NCI-H1436 (cell line): ENCODE measurements around the gene CHPF.

Source experiments
- DNase-seq: peaks from one replicate; lab custom pipeline; 2025; lab: John Stamatoyannopoulos, UW

Gene CHPF

DNA sequence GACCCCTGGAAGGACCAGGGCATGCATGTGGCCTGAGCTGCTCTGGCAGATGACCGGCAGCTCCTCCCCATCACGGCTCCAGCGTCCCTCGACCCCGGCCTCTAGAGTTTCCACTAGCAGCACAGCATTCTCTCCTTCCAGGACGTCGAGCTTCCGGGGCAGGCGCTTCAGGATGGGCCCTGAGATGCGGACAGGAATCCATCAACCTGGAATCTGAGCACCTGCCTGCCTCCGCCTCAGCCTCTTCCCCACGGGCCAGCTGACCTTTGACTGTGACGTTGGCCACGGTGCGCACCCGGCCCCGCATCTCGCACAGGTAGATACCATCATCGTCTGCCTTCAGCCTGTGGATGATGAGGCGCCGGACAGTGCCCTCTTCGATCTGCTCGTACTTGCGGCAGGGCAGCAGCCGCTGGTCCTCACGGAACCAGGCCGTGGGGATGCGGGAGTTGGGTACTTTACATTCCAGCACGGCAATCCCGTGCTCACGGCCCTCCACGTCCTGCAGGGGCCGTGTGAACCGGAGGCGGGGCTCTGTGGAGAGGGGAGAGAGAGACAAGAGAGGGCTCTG, 24.3 kb upstream of the CHPF start:
- DNase-seq: no peak

DNA sequence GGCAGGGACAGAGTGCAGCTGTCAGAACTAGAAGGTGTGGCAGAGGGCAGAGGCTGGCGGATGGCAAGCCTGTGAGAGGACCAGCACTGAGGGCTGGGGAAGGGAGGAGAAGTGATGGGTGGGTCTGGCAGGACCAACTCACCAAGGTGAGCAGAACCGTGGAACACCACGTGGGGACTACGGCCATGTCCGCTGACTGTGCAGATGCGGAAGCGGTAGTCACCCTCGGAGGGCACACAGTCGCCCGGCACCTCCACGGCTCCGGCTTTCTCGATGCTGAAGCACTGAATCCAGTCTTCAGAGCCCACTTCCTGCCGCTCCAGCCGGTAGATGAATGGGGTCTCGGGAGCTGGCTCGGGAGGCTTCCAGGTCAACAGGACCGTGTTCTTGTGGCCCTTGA, 23.5 kb upstream of the CHPF start:
- no peak for DNase-seq

DNA sequence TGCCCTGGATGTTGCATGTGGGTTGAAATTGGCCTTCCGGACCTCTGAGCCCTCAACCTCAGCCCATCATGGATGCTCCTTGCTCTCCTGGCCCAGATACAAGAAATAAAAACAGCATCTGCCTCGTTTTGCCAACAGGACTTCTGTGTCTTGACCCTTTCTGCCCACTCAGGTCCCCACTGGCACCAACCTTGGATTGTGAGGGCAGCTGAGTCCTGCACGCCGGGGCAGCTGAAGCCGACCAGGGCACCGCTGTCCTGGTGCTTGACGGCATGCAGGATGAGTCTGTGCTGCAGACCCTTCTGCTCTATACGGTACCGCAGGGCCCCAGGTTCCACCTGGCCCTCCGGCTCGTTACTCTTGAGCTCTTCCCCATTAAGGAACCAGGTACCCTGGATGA, 23.0 kb upstream of the CHPF start:
- no peak for DNase-seq

DNA sequence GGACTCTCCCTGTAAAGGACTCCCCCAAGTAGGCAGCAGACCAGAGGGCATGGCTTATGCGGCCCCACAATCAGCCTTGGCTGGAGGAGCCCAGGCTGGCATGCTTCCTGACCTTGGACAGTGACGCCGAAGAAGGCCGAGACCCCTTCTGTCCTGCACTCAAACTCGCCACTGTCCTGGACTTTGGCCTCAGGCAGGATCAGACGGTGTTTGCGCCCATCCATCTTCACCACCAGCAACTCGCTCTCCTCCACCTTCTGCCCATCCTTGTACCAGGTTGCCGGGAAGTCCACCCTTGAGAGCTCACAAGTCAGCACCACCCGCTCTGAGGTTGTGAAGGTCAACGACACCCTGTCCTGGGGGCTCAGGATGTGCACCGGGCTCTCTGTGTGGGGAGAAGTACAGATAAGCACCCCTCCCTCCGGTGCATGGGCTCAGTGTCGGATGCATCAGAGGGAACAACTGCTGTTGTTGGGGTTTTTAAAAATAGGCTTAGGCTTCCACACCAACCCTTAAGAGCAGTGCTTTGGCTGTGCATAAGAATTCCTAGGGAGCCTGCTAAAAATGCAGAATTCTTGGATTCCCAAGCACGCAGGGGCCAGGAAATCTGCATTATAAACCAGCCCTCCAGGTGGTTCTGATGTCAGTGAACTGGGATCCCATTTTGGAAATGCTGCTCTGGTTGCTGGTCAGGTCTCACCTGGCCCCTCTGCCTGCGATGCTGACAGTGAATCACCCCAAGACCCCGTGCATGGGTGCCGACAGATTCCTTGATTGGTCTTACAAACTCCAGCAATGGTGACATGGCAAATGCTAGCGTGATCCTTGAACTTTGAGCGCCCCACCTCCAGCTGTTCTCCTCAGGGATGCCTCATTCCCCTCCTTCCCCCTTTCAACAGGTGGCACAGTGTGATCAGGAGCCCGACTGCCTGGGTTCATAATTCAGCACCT, 21.8 kb upstream of the CHPF start:
- DNase-seq: no peak

DNA sequence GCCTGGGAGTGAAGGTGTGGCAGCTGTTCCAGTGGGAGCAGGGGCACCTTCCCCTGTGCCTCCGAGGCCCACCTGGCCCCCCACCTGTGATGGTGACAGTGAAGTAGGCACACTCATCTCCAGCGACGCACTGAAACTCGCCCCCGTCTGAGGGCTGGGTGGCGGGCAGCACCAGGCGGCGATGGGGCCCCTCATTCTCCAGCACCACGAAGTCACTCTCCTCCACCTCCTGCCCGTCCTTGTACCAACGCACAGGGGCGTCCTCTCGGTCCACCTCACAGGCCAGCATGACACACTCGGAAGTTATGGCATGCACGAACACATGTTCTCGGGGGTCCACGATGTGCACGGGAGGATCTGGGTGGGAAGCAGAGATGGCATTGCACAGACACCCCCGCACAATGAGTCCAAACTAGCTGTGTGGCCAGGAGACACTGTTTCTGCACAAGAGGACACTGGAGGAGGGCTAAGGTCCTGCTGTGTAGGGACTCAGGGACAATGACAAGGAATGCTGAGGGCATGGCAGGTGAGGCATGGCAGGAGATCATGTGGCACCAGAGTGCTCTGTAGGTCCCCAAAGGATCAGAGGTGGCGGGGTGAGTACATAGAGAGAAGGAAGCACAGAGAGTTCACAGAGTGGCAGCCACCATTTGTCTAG, 19.8 kb upstream of the CHPF start:
- DNase-seq: no peak

DNA sequence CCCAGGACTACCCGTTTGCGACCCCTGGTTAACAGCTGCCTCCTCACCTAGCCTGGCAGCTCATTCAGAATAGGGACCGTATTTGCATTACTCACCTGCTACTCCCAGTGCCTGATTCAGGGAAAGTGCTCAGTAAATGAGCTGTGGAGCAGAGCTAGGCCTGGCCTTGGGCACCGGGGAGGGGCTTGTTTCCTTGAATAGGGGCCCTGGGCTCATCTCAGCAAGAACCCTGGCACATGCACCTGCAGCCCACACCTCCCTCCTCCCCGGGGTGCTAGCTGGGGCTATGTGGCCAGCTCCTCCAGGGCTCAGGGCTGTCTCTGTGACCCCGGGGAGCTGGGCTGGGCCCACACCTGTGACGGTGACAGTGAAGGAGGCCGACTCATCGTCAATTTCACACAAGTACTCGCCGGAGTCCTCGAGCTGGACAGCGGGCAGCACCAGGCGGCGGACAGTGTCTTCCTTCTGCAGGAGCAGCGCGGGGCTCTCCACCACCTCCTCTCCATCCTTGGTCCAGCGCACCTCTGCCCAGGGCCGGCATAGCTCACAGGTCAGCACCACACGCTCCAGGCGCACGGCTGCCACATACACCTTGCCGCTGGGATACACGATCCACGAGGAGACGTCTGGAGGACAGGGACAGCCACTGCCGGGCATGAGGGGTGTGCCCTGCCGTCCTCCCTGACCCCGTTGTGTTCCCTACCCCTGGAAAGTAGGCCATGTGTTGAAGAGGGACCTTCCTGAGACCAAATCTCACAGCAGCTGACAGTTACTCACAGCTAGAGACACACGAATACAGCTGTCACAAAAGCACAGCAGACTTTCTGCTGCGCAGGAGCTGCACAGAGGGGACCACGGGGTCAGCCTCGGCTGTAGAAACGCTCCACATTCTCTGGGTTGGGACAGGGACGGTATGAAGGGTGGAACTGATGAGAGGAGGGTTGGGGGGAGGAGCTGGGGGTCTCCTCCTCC, 18.7 kb upstream of the CHPF start:
- no peak for DNase-seq

DNA sequence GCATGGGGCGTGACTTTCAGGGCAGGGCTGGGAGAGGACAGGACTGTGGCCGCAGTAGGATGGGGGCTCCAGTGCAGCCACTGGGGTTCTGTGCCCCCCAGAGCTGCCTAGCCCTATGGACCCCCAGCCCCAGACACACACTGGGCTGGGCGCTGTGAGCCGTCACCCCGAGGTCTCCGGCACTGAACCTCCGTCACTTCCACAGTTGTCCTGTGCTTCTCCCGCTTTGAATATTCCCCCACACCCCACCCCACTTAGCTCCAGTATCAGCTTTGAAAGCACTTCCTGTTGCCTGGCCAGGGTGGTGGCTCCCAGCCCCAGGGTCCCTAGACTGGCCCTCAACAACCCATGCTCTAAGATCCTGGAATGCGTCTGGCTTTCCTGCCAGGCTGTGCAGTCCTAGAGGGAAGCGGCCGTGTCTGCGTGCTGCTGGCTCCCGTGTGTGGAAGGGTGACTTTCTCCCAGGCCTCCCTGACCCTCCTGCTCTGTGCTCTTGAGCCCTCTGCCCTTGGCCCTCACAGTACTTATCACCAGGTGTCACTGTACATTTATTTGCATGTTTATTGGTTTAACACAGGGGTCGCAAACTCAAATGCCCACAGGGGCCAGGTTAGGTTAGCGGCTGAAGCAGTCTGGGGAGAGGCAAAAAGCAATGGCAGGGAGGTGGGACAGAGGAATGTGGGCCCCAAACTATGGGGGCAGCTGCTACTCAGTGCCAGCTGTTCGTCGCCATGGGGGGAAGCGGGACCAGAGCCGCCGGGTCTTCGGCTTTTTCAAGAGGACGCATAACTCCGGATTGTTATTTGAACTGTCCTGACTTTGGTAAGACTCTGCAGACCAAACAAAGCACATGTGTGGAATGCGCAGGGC, 17.8 kb upstream of the CHPF start:
- DNase-seq: no peak

DNA sequence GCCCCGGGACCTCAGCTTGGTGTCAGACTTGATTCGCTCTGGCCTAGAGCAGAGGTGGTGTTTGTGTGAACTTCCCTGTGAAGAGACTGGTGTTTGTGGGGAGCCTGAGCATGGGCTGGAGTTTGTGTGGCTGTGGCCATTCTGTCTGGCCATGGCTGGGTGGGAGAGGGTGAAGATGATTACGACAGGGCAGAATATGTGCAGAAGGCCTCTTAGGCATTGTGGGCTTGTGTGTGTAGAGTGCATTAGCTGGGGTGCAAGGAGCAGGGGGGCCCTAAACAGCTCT, 17.2 kb upstream of the CHPF start:
- no peak for DNase-seq

DNA sequence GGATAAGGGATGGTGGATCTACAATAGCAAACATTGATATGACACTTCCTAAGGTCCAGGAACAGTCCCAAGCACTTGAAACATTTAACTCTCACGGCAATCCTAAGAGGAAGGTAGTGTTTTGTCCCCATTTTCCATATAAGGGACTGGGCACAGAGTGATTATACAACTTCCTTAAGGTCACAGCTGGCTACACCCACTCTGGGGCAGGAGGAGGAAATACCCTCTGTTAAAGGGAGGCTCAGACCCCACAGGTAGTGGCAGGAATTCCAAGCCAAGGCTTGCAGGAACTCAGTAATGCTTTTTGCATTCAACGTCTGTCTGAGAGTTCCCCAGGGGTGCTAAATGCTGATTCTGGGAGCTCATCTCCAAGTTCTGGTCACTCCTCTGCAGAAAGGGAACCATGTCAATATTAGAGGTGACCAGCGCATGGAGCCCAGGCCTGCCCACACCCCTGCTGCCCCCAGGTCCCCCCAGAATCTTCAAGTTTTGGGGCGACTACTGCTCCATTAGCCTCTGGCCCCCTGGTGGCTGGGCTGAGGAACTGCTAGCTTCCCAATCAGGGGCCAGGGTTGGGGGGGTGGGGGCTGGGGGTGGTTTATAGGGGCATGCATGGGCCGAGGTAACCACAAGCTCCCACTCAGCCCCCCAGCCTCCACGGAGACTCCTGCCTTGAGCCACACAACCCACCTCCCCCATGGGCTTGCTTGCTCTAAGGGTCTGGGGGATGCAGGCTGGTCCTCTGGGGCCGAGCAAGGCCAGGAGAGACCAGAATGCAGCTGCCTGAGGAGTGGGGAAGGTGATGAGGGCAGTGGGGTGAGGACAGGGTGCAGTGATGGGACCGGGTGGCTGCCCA, 16.7 kb upstream of the CHPF start:
- DNase-seq: no peak

DNA sequence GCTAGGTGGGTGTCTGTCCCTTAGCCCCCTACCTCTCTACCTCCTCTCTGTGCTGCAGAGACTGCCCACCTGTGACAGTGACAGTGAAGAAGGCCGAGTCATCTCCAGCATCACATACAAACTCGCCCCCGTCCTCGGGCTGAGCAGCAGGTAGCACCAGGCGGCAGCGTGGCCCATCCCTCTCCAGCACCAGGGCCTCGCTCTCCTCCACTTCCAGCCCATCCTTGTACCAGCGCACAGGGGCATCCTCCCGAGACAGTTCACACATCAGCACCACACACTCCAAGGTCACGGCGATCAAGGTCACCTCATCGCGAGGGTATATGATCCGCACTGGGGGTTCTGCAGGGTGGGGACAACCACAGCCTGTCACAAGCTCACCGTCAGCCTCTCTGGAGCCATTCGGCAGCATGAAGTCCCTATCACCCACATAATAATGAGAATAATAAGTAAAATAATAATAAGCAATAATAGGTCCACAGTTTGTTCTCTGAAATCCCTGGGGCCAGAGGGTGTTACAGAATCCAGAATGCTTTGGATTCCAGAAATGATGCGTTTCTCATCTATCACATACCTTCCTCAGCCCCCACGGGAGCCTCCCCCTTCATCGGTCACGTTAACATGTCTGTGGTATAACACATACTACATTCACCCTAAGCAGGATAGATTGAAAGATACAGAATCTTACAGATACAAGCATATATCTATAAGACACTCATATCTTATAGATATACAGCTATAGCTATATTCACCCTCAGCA, 15.7 kb upstream of the CHPF start:
- DNase-seq: no peak

DNA sequence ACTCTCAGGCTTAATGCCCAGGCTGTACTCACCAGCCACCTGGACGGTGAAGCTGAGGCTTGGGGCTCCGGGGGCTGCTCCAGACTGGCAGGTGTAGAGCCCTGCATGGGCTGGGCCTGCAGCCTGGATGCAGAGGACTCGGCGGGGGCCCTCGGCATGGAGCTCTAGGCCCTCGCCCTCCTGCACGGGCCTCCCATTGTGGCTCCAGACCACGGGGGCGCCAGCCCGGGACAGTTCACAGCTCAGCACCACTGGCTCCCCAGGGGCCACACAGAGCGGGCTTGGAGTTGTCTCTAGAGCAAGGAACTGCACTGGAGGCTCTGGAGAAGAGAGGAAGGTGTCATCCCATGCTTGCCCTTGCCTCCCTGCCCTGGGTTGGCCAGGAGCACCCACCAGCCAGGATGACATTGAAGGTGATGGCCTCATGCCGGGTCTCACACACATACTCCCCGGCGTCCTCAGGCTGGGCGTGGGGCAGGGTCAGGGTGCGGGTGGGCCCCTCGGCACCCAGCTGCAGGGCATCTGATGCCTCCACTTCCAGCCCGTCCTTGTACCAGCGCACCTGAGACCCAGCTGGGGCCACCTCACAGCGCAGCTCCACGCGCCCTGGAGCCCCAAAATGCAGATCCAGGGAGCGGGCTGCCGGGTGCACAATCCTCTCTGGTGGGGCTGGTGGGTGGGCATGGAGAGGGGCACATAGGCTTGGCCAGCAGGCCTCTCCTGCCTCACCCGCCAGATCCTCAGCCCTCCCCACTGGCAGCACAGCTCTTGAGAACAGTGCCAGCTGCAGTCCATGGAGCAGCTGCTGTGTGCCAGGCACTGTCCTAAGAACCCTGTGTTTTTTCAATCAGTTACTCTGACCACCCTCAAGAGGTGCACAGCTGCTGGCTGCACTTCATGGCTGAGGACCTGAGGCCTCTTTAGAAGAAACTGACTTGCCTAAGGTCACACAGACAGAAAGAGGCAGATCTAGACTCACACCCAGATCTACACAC, 14.5 kb upstream of the CHPF start:
- DNase-seq: no peak

DNA sequence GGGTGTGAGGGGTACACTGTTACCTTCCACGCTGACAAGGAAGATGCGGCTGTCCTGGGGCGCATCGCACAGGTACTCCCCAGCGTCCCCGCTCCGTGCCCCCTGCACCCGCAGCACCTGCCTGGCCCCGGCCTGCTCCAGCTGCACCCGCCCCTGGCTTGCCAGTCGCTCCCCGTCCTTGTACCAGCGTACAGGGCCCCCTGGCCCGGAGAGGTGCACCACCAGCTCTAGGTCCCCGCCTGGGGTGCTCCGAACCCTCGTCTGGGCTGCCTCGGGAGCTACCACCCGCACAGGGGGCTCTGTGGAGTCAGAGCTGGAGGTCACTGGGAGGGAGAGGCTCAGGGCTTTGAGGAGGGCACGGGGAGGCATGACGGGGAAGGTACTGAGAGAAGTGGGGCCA, 13.7 kb upstream of the CHPF start:
- no peak for DNase-seq

DNA sequence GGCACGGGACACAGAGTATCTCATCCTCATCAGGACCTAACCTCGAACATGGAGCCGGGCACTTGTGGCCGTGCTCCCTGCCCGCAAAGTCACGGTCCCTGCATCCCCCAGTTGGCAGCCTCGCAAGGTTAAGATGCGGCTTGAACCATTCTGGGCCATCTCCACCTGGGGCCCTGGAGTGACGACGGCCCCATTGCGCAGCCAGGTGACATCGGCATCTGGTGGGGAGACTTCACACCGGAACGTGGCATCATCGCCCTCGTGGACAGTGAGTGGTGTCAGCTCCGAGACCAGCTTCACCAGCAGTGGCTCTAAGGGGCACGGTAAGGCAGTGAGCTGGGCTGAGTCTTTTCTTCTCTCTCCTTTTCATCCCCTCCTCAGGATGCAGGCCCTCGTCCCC, 12.8 kb upstream of the CHPF start:
- DNase-seq: no peak

DNA sequence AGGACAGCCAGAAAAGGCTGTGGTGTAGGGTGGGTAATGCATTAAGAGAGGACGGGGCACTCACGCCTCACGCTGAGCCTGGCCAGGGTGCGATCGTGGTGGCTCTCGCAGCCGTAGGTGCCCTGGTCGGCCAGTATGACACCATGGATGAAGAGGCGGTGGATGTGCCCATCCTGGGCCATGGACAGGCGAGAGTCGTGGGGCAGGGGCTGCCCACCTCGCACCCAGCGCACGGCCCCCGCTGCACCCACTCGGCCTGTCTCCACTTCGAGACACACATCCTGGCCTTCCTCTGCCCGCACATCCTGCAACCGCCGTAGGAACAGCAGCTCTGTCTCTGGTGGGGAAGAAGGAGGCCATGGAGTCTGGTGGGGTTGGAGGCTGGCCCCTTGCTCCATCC, 12.3 kb upstream of the CHPF start:
- no peak for DNase-seq

DNA sequence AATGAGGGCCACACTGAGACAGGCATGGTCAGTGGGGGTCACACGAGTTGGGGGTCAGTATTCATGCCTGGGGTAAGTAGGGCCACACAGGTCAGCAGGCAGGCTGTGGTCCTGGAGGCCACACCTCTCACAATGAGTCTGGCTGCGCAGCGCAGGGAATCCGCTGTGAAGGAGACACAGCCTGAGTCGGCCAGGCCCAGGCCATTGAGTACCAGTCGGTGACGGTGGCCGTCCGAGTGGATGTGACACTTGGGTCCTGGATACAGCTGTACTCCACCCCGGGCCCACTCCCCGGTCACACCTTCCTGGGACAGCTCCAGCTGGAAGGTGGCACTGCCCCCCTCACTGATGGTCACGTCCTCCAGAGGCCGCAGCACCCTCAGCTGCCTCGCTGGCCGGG, 10.7 kb upstream of the CHPF start:
- DNase-seq: no peak

DNA sequence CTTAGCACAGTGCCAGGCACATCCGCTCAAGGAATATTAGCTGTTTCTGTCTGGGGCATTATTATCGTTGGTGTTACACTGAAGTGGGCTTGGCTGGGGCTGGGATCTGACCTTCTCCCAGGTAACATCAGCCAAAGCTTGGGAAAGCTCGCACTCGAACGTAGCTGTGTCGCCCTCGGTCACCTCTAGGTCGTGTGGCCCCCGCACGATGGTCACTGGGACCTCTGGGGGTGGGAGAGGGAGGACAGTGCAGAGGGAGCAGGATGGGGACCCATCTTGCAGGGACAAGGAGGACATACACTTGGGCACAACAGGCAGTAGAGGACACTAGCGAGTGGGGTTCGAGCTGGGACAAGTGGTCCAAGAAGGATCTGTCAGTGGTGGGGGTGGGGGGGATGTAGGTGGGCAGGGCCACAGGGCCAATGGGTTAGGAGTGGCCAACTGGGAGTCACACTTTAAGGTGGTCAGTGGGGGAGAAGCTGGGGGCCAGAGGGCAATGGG, 9.9 kb upstream of the CHPF start:
- DNase-seq: no peak

DNA sequence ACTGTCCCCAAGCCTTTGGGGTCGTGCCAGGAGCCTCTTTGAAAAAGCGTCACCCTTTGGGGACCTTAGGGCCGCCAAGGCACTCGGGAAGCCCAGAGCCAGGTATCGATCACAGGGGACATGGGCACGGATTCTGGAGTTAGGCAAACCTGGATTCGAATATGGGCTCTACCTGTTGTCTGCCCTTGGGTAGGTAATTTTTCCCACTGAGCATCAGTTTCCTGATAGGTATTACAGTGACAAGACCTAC, 9.5 kb upstream of the CHPF start:
- DNase-seq: no peak

DNA sequence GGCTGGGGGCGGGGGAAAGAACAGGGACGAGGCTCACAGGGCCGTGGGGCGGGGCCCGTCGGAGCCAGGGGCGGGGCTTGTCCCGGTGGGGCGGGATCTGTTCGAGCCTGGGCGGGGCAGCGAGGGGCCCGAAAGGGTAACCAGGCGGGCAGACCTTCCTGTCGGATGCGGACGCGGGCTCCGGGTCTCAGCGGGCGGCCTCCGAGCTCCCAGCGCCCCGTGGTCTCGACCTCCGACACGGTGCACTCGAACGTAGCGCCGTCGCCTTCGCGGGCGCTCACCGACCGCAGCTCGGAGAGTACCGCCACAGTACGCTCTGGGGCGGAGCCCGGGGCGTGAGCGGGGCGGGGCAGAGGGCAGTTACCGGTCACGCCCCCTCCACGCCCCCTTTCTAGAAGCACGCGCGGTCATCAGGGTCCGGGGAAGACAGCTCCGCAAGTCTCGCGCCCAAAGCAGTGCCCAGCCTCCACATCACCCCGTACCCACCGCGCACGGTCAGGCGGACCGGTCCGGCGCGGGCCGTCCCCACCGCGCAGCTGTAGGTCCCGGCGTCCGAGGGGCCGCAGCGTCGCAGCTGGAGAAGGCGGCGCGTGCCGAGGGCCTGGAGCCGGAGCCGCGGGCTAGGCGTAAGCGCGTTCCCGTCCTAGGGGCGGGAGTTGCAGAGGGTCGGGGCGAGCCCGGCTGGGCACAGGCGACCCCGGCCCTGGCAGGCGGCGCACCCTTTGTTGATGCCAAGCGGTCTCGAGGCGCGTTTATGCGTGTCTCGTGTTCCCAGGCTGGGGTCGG, 9.0 kb upstream of the CHPF start:
- DNase-seq: peak; percentile 79
